ENCODE data around the gene VMP1.

DNA sequence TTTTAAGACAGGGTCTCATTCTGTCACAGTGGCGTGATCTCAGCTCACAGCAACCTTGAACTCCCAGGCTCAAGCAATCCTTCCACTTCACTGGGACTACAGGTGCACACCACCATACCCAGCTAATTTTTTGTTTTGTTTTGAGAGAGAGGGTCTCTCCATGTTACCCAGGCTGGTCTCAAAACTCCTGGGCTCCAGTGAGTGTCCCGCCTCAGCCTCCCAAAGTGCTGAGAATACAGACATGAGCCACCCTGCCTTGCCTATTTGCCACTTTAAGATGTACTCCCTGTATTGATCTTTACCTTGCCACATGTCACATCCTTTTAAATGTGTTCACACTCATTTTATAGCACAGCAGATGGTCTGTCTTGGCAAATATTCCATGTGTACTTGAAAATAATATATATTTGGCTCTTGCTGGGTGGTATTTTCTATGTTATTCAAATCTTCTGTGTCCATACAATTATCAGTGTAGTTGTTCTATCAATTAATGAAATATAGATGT is 50.5 kb downstream of the VMP1 start:
- TF ChIP-seq EZH2phosphoT487 (IDR thresholded peaks at IDR 0.05; ENCODE audit: insufficient read depth, low read depth) = no peak
- no peak for TF ChIP-seq EZH2 (IDR thresholded peaks at IDR 0.05; ENCODE audit: insufficient read depth, poor library complexity, severe bottlenecking)
